Epithelial cell of proximal tubule (primary cell): ENCODE results near the gene AHCYL2. TPM values are rescaled to one million over a fixed set of nuclear protein-coding genes. Genes with fewer than 3 reads are reported as not detected.

ENCODE experiments used
- DNase-seq: peaks from one replicate; pipeline ENCODE4 v3.0.0-alpha.2; 2011; ENCODE audit warnings: low read depth
- H3K4me3 ChIP-seq: 2 replicates; pipeline ENCODE4 v1.5.1; 2011; ENCODE audit warnings: low read depth, mild to moderate bottlenecking, low read length
- total RNA-seq: library from RNA; depleted of rRNA; stranded (reverse); fragments of >200 nt; gene quantifications from 2 replicates; pipeline ENCODE4 v1.2.3, GENCODE V29; 2015
- TF ChIP-seq, protein P1 (sequence below): conservative IDR thresholded peaks from 2 replicates; pipeline ENCODE4 v1.5.1; 2012; ENCODE audit warnings: low read depth, mild to moderate bottlenecking, low read length

The AHCYL2 gene
- total RNA-seq, 1 donor from 2014 or later = 7.0 TPM

DNA sequence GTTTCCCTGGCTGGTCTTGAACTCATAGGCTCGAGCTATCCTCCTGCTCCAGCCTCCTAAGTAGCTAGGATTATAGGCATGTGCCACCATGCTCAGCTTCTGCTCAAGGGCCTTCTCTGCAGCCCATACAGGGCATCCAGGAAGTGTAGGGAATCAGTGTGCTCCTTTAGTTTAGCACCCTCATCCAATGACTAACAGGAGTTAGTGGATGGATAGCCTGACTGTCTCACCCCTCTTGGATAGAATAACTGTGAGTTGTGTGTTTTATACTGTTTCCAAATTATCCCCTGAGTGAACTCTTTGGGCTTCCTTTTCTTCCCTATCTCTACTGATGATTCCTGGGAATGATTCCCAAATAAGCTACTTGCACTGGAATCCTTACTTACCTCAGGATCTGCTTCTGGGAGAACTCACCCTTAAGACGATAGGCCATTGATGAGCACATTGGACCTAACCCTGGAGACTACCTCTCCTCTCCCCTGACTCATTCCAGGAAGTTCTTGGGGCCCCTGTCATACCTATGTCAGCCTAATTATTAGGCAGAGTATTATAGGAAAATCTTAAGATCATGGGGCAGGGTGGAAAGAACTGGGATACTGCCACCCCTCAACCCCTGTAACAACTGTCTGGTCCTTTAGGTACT lies 227.9 kb downstream of the AHCYL2 start:
- no peak for DNase-seq
- TF ChIP-seq, protein P1, sequence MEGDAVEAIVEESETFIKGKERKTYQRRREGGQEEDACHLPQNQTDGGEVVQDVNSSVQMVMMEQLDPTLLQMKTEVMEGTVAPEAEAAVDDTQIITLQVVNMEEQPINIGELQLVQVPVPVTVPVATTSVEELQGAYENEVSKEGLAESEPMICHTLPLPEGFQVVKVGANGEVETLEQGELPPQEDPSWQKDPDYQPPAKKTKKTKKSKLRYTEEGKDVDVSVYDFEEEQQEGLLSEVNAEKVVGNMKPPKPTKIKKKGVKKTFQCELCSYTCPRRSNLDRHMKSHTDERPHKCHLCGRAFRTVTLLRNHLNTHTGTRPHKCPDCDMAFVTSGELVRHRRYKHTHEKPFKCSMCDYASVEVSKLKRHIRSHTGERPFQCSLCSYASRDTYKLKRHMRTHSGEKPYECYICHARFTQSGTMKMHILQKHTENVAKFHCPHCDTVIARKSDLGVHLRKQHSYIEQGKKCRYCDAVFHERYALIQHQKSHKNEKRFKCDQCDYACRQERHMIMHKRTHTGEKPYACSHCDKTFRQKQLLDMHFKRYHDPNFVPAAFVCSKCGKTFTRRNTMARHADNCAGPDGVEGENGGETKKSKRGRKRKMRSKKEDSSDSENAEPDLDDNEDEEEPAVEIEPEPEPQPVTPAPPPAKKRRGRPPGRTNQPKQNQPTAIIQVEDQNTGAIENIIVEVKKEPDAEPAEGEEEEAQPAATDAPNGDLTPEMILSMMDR = no peak
- no peak overlapping the region for H3K4me3 ChIP-seq

DNA sequence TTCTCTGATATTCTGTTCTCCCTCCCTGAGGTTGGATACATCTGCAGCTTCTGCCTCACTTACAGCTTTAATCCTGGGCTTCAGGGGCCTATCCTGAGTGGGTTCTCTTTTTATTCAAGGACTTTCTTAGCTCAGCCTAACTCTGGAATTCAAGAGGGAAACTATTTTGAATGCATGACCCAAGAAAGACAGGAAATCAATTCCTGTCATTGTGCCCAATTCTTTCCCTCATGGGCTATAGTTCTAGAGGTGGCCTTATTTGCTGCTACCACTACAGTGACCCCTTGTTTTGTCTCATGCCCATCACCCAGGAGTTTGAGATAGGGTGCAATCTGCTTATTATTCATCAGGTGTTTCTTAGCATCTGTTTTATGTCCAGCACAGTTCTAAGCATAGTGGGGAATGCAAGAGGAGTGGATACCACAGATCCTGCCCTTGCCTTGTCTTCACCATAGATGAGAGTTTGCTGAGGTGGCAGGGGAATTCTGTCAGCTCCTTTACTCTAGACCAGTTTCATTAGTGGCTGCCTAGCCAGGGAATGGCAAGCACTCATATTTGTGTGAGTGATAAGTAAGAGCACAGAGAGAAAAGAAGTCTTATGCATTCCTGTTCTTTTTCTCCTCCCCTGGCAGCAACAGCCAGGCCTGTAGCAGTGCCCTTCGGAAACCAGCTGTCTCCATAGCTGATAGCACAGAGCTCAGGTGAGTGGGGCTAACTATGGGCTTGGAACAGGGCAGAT lies 228.8 kb downstream of the AHCYL2 start:
- no peak for DNase-seq
- TF ChIP-seq, protein P1 = no peak
- H3K4me3 ChIP-seq = no peak overlapping the region

GRCh38 chr7:129454249-129454551 lies 229.4 kb downstream of the AHCYL2 start:
- no peak for DNase-seq
- TF ChIP-seq, protein P1 = no peak
- H3K4me3 ChIP-seq = no peak overlapping the region

DNA sequence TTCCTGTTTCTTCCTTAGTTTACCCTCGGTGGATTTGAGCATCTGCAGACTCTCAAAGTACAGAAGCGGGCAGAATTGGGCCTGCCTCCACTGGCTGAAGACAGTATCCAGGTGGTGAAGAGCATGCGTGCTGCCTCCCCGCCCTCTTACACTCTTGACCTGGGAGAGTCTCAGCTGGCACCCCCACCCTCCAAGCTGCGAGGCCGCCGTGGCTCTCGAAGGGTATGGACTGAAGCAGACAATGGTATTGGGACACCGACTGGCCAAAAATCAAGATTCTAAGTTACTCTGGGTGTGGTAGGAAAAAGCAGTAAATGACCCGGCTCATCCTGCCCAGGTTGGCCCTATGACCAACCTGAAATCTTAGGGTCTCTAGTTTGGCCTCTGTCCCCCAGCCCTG lies 231.6 kb downstream of the AHCYL2 start:
- TF ChIP-seq, protein P1 = no peak
- no peak for DNase-seq
- no peak overlapping the region for H3K4me3 ChIP-seq

- TF ChIP-seq, protein P1 = no peak
- no peak for DNase-seq
- H3K4me3 ChIP-seq = no peak overlapping the region
Observed at GRCh38 chr7:129457101-129457500, 232.3 kb downstream of the AHCYL2 start.

GRCh38 chr7:129458171-129458570 lies 233.3 kb downstream of the AHCYL2 start:
- TF ChIP-seq, protein P1 = no peak
- no peak for DNase-seq
- H3K4me3 ChIP-seq = no peak overlapping the region

GRCh38 chr7:129461809-129462208 lies 237.0 kb downstream of the AHCYL2 start:
- TF ChIP-seq, protein P1 = no peak
- DNase-seq = no peak

More at GRCh38 chr7:129461809-129462208, 237.0 kb downstream of the AHCYL2 start:
- H3K4me3 ChIP-seq = no peak overlapping the region
